Measurements from ENCODE around the gene TMEM119.

TMEM119 gene

GRCh38 chr12:108589028-108589839, 8.7 kb downstream of the TMEM119 start:
- no peak for DNase-seq (ENCODE audit: low read depth, low spot score)
- no peaks in the 10 kb centered on the region for H3K27me3 ChIP-seq (ENCODE audit: control insufficient read depth, insufficient read depth, low read length)
- H3K36me3 ChIP-seq (ENCODE audit: control insufficient read depth, insufficient read depth, low read length): no peaks in the 10 kb centered on the region
- no CpG with 5 or more reads among the region's 15 CpGs for whole genome bisulfite sequencing (ENCODE audit: insufficient coverage, insufficient read length)
- H3K27ac ChIP-seq (ENCODE audit: low read length): no peak overlapping the region
- H3K9me3 ChIP-seq (ENCODE audit: control insufficient read depth, insufficient read depth, low read length): no peaks in the 10 kb centered on the region
- peaks cover 3% of the 10 kb centered on the region for H3K4me1 ChIP-seq (ENCODE audit: control insufficient read depth, insufficient read depth, low read length)
- H3K4me3 ChIP-seq (ENCODE audit: low read length): no peak overlapping the region

GRCh38 chr12:108587826-108588225, 10.1 kb downstream of the TMEM119 start:
- DNase-seq (ENCODE audit: low read depth, low spot score): no peak
- no peaks in the 10 kb centered on the region for H3K9me3 ChIP-seq (ENCODE audit: control insufficient read depth, insufficient read depth, low read length)
- H3K27me3 ChIP-seq (ENCODE audit: control insufficient read depth, insufficient read depth, low read length): no peaks in the 10 kb centered on the region
- WGBS (ENCODE audit: insufficient coverage, insufficient read length): no CpG with 5 or more reads among the region's 4 CpGs
- H3K4me3 ChIP-seq (ENCODE audit: low read length): no peak overlapping the region
- H3K27ac ChIP-seq (ENCODE audit: low read length): no peak overlapping the region
- no peaks in the 10 kb centered on the region for H3K36me3 ChIP-seq (ENCODE audit: control insufficient read depth, insufficient read depth, low read length)
- H3K4me1 ChIP-seq (ENCODE audit: control insufficient read depth, insufficient read depth, low read length): peaks cover 3% of the 10 kb centered on the region; the same call in 1 of the 2 replicates

- H3K9me3 ChIP-seq (ENCODE audit: control insufficient read depth, insufficient read depth, low read length): no peaks in the 10 kb centered on the region
- H3K4me3 ChIP-seq (ENCODE audit: low read length): no peak overlapping the region
- WGBS (ENCODE audit: insufficient coverage, insufficient read length): no CpG with 5 or more reads among the region's 11 CpGs
Observed at GRCh38 chr12:108586306-108586705, 11.6 kb downstream of the TMEM119 start.

GRCh38 chr12:108585864-108586263, 12.0 kb downstream of the TMEM119 start:
- no peak overlapping the region for H3K27ac ChIP-seq (ENCODE audit: low read length)
- H3K4me3 ChIP-seq (ENCODE audit: low read length): no peak overlapping the region
- DNase-seq (ENCODE audit: low read depth, low spot score): no peak
- no peaks in the 10 kb centered on the region for H3K9me3 ChIP-seq (ENCODE audit: control insufficient read depth, insufficient read depth, low read length)
- no peaks in the 10 kb centered on the region for H3K36me3 ChIP-seq (ENCODE audit: control insufficient read depth, insufficient read depth, low read length)
- no peaks in the 10 kb centered on the region for H3K27me3 ChIP-seq (ENCODE audit: control insufficient read depth, insufficient read depth, low read length)
- no CpG with 5 or more reads among the region's 4 CpGs for WGBS (ENCODE audit: insufficient coverage, insufficient read length)
- peaks cover 3% of the 10 kb centered on the region; the same call in 1 of the 2 replicates for H3K4me1 ChIP-seq (ENCODE audit: control insufficient read depth, insufficient read depth, low read length)

More at GRCh38 chr12:108586306-108586705, 11.6 kb downstream of the TMEM119 start:
- Histone ChIP-seq H3K27ac (ENCODE audit: low read length) (no peak overlapping the region), H3K36me3 (ENCODE audit: control insufficient read depth, insufficient read depth, low read length) (no peaks in the 10 kb centered on the region), H3K4me1 (ENCODE audit: control insufficient read depth, insufficient read depth, low read length) (peaks cover 3% of the 10 kb centered on the region; the same call in 1 of the 2 replicates), H3K27me3 (ENCODE audit: control insufficient read depth, insufficient read depth, low read length) (no peaks in the 10 kb centered on the region)
- DNase-seq (ENCODE audit: low read depth, low spot score): no peak

GRCh38 chr12:108584456-108585065, 13.3 kb downstream of the TMEM119 start:
- H3K36me3 ChIP-seq (ENCODE audit: control insufficient read depth, insufficient read depth, low read length): no peaks in the 10 kb centered on the region
- no peaks in the 10 kb centered on the region for H3K9me3 ChIP-seq (ENCODE audit: control insufficient read depth, insufficient read depth, low read length)
- no peak overlapping the region for H3K27ac ChIP-seq (ENCODE audit: low read length)
- WGBS (ENCODE audit: insufficient coverage, insufficient read length): no CpG with 5 or more reads among the region's 3 CpGs
- no peak overlapping the region for H3K4me3 ChIP-seq (ENCODE audit: low read length)
- H3K4me1 ChIP-seq (ENCODE audit: control insufficient read depth, insufficient read depth, low read length): peaks cover 3% of the 10 kb centered on the region; the same call in 1 of the 2 replicates
- no peak for DNase-seq (ENCODE audit: low read depth, low spot score)
- no peaks in the 10 kb centered on the region for H3K27me3 ChIP-seq (ENCODE audit: control insufficient read depth, insufficient read depth, low read length)

GRCh38 chr12:108583991-108584390, 13.9 kb downstream of the TMEM119 start:
- H3K27me3 ChIP-seq (ENCODE audit: control insufficient read depth, insufficient read depth, low read length): no peaks in the 10 kb centered on the region
- no peak overlapping the region for H3K4me3 ChIP-seq (ENCODE audit: low read length)
- no peaks in the 10 kb centered on the region for H3K36me3 ChIP-seq (ENCODE audit: control insufficient read depth, insufficient read depth, low read length)
- DNase-seq (ENCODE audit: low read depth, low spot score): no peak
- H3K27ac ChIP-seq (ENCODE audit: low read length): no peak overlapping the region
- H3K9me3 ChIP-seq (ENCODE audit: control insufficient read depth, insufficient read depth, low read length): no peaks in the 10 kb centered on the region
- H3K4me1 ChIP-seq (ENCODE audit: control insufficient read depth, insufficient read depth, low read length): no peaks in the 10 kb centered on the region
- WGBS (ENCODE audit: insufficient coverage, insufficient read length): no CpG with 5 or more reads among the region's 7 CpGs

- Histone ChIP-seq H3K27ac (ENCODE audit: low read length) (no peak overlapping the region), H3K27me3 (ENCODE audit: control insufficient read depth, insufficient read depth, low read length) (no peaks in the 10 kb centered on the region), H3K4me3 (ENCODE audit: low read length) (no peak overlapping the region), H3K36me3 (ENCODE audit: control insufficient read depth, insufficient read depth, low read length) (no peaks in the 10 kb centered on the region), H3K9me3 (ENCODE audit: control insufficient read depth, insufficient read depth, low read length) (no peaks in the 10 kb centered on the region), H3K4me1 (ENCODE audit: control insufficient read depth, insufficient read depth, low read length) (no peaks in the 10 kb centered on the region)
- no peak for DNase-seq (ENCODE audit: low read depth, low spot score)
- no CpG with 5 or more reads among the region's 10 CpGs for WGBS (ENCODE audit: insufficient coverage, insufficient read length)
Observed at GRCh38 chr12:108582978-108583770, 14.7 kb downstream of the TMEM119 start.

- no peak for DNase-seq (ENCODE audit: low read depth, low spot score)
- no peak overlapping the region for H3K4me3 ChIP-seq (ENCODE audit: low read length)
- no peaks in the 10 kb centered on the region for H3K9me3 ChIP-seq (ENCODE audit: control insufficient read depth, insufficient read depth, low read length)
- H3K27ac ChIP-seq (ENCODE audit: low read length): no peak overlapping the region
- H3K27me3 ChIP-seq (ENCODE audit: control insufficient read depth, insufficient read depth, low read length): no peaks in the 10 kb centered on the region
- H3K4me1 ChIP-seq (ENCODE audit: control insufficient read depth, insufficient read depth, low read length): no peaks in the 10 kb centered on the region
- no peaks in the 10 kb centered on the region for H3K36me3 ChIP-seq (ENCODE audit: control insufficient read depth, insufficient read depth, low read length)
- no CpG with 5 or more reads among the region's 9 CpGs for WGBS (ENCODE audit: insufficient coverage, insufficient read length)
Observed at GRCh38 chr12:108582509-108582908, 15.4 kb downstream of the TMEM119 start.

GRCh38 chr12:108581311-108582227, 16.3 kb downstream of the TMEM119 start:
- Histone ChIP-seq H3K27ac (ENCODE audit: low read length) (no peak overlapping the region), H3K36me3 (ENCODE audit: control insufficient read depth, insufficient read depth, low read length) (no peaks in the 10 kb centered on the region), H3K4me3 (ENCODE audit: low read length) (no peak overlapping the region), H3K9me3 (ENCODE audit: control insufficient read depth, insufficient read depth, low read length) (no peaks in the 10 kb centered on the region), H3K4me1 (ENCODE audit: control insufficient read depth, insufficient read depth, low read length) (no peaks in the 10 kb centered on the region), H3K27me3 (ENCODE audit: control insufficient read depth, insufficient read depth, low read length) (no peaks in the 10 kb centered on the region)
- DNase-seq (ENCODE audit: low read depth, low spot score): no peak
- no CpG with 5 or more reads among the region's 33 CpGs for WGBS (ENCODE audit: insufficient coverage, insufficient read length)
